Bronchial epithelial cell (primary cell): Measurements from ENCODE around the gene MRPL21. TPM values are rescaled to one million over a fixed set of nuclear protein-coding genes. Genes with fewer than 3 reads are reported as not detected.

Experiments
- DNase-seq: peaks from one replicate; pipeline ENCODE4 v3.0.0-alpha.2; 2010; ENCODE audit warnings: low read depth
- FAIRE-seq: peaks from 2 replicates; lab custom pipeline; 2011; peaks lifted over from hg19 to GRCh38; lab: Jason Lieb, UNC
- H3K27me3 ChIP-seq: 2 replicates; pipeline ENCODE4 v1.5.1; 2011; ENCODE audit warnings: low read length; ENCODE audit not compliant: control insufficient read depth, insufficient read depth
- H3K36me3 ChIP-seq: 2 replicates; pipeline ENCODE4 v1.5.1; 2011; ENCODE audit warnings: low read length; ENCODE audit not compliant: control insufficient read depth, insufficient read depth
- H3K4me3 ChIP-seq: 2 replicates; pipeline ENCODE4 v1.5.1; 2011; ENCODE audit warnings: mild to moderate bottlenecking, low read depth, low read length, control low read depth
- total RNA-seq: library from RNA; depleted of rRNA; stranded (reverse); fragments of >200 nt; gene quantifications from 2 replicates; pipeline ENCODE4 v1.2.1, GENCODE V29; 2014
- TF ChIP-seq, protein P1 (sequence below): IDR thresholded peaks from 2 replicates; pipeline ENCODE4 v1.5.1; 2011; ENCODE audit warnings: mild to moderate bottlenecking, moderate library complexity, low read length, control low read depth, inconsistent platforms; ENCODE audit not compliant: insufficient read depth, severe bottlenecking

The MRPL21 gene
- total RNA-seq, 1 donor from 2014 or later, result 65.0 TPM

DNA sequence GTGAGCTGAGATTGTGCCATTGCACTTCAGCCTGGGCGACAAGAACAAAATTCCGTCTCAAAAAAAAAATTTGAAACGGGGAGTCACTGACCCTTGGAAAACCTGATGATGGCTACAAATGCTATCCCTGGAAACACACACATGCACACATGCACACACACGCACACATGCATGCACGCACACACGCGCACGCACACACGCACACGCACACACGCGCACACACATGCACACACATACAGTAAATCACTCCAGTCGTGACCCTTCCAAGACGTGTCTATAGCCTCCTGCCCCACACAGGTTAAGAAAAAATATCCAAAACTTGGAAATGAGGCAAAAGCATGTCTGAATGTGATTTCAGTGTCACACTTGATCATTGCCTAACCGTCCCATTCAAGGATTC is 55.2 kb downstream of the MRPL21 start:
- DNase-seq, result no peak
- no peak overlapping the region for H3K4me3 ChIP-seq
- H3K36me3 ChIP-seq, result no peaks in the 10 kb centered on the region
- FAIRE-seq, result no peak
- peaks cover 4% of the 10 kb centered on the region for H3K27me3 ChIP-seq
- TF ChIP-seq, protein P1, sequence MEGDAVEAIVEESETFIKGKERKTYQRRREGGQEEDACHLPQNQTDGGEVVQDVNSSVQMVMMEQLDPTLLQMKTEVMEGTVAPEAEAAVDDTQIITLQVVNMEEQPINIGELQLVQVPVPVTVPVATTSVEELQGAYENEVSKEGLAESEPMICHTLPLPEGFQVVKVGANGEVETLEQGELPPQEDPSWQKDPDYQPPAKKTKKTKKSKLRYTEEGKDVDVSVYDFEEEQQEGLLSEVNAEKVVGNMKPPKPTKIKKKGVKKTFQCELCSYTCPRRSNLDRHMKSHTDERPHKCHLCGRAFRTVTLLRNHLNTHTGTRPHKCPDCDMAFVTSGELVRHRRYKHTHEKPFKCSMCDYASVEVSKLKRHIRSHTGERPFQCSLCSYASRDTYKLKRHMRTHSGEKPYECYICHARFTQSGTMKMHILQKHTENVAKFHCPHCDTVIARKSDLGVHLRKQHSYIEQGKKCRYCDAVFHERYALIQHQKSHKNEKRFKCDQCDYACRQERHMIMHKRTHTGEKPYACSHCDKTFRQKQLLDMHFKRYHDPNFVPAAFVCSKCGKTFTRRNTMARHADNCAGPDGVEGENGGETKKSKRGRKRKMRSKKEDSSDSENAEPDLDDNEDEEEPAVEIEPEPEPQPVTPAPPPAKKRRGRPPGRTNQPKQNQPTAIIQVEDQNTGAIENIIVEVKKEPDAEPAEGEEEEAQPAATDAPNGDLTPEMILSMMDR, result no peak

DNA sequence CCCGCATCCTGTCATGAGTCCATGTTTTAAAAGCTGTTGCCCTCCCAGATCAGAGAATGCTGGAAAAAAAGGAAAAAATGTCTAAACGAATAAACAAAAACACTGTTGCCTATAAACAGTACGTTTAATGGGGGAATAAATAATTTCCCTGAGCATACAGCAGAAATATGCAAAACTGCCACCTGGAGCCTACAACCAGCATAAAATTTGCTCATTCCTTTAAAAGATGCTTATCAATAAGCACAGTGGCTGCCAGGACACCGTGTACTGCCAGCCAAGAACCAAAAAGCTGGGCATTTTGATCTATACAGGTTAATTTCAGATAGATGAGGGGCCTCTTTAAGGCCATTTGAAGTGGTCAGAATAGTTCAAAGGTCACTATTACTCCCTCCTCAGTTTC is 56.2 kb downstream of the MRPL21 start:
- Histone ChIP-seq H3K4me3 (no peak overlapping the region), H3K36me3 (no peaks in the 10 kb centered on the region), H3K27me3 (no peaks in the 10 kb centered on the region)
- DNase-seq, result no peak
- TF ChIP-seq, protein P1, result no peak
- no peak for FAIRE-seq

DNA sequence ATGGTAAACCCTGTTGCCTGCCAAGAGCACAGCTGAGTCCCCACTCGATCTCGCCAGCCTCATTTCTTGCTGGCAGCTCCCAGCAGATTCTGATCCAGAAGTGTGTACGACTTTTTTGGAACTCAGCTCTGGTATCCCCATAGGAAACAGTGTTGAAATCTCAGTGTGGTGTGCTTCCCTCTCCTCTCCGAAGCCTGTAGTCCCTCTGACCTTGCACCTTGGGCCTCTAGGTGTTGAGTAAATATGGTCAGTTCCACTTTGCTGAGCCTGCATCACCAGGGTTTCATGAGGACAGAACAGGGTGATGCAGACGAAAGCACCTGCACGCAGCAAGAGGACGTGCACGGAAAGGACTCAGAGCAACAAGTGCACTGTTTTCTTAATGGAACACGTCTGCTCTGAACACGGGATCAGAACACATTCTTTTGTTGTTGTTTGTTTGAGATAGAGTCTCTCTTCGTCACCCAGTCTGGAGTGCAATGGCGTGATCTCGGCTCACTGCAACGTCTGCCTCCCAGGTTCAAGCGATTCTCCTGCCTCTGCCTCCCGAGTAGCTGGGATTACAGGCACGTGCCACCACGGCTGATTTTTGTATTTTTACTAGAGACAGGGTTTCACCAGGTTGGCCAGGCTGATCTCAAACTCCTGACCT is 58.2 kb downstream of the MRPL21 start:
- Histone ChIP-seq H3K27me3 (no peaks in the 10 kb centered on the region), H3K4me3 (no peak overlapping the region), H3K36me3 (no peaks in the 10 kb centered on the region)
- TF ChIP-seq, protein P1, result no peak
- DNase-seq, result no peak
- no peak for FAIRE-seq

DNA sequence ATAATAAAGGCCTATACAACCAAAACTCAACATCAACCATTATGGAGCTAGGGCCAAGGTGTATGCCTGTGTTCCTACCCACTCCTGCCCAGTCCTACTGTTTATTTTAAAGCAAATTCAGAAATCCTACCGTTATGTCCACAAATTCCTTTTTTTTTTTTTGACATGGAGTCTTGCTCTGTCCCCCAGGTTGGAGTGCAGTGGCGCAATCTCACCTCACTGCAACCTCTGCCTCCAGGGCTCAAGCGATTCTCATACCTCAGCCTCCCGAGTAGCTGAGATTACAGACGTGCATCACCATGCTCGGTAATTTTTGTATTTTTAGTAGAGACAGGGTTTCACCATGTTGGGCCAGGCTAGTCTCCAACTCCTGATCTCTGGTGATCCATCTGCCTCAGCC is 58.8 kb downstream of the MRPL21 start:
- no peaks in the 10 kb centered on the region for H3K36me3 ChIP-seq
- TF ChIP-seq, protein P1, result no peak
- no peak for DNase-seq
- FAIRE-seq, result no peak
- no peak overlapping the region for H3K4me3 ChIP-seq
- H3K27me3 ChIP-seq, result no peaks in the 10 kb centered on the region

DNA sequence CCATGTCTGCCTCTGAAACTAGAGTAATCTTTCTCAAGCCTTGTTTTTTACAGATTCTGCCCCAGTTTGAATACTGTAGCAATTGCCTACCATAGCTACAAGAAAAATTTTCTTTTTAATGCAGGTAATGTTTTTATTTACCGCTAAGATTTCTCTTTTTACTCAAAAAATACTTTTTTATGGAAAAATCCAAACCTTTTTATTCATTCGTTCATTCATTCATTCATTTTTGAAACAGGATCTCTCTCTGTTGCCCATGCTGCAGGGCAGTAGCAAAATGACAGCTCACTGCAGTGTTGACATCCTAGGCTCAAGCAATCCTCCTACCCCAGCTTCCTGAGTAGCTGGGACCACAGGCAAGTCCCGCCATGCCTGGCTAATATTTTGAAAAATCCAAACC is 59.3 kb downstream of the MRPL21 start:
- Histone ChIP-seq H3K36me3 (no peaks in the 10 kb centered on the region), H3K27me3 (no peaks in the 10 kb centered on the region), H3K4me3 (no peak overlapping the region)
- DNase-seq (no peak), FAIRE-seq (no peak)
- TF ChIP-seq, protein P1, result no peak
